ENCODE measurements around the gene CAB39L.
A peak's percentile ranks its signal among the peaks of the same experiment; 100 is the strongest.
"Not testable (repeated sequence)": the region's sequence is repeated elsewhere in the genome, so short reads cannot be mapped to it uniquely, and the experiment has no call there.

CAB39L gene

DNA sequence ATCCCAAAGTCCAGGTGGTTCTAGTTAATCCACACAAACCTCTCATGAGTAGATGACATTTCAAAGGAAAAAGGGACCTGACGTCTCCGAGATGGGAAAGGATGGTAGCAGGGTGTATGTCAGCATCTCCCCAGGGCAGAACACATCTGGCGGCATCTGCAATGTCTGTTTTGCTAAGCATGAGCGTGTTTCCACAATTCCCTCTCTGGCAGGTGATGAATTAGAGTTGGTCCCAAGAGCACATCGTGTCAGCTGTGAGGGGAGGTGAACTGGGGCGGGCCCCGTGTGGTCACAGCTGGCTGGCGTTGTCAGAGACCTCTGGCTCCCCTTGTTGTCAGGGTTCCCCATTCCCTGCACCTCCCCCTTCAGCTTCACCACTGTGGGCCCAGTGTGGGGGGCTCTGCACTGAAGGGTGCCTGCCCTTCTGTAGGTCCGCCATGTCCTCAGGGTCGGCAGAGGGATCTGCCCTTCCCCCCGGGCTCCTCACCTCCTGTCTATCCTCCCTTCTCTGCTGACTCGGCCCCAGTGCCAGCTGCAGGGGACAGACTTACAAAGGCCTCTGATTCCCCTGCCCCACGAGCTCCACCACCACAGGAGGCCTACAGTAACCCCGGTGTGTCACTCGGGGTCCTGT, 138.0 kb downstream of the CAB39L start:
- no peak for DNase-seq

DNA sequence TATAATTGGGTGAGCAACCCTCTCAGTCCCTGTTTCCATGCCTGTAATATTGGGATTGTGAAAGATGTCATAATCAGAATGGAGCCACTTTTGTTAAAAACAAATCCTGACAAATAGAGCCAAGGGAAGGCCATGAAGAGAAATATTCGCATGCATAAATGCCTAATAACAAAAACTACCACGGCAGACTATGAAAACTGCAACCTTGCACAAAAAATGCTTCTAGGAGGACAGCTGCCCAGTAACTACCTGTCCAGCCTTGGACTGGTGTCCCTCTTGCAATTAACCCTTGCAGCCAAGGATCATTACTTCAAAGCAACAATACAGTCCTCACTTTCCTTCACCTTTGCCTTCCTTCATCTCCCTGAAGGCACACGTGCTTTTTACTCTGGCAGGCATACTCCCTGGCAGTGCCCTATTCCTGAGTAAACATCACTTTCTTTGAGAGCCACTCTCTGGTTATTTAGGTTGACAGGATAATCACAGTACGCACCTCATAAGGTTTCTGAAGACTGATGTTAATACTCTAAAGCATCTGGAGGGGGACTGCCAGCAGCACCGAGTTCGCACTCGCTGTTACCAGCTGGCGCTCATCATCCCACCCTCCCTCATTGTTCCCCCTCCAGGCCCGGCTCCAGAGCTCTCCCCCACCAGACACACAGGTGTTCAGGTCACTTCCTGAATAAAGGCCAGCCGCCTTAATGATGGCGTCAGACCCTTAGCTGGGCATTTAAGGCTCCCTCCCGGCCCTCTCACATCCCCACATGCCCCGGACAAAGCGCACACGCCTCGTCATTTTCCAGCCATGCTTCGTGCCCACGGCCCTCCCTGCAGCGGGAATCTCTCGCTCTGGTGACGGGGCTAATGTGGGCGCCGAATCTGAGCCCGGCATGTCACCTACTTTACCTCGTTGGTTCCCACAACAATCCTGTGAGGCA, 138.8 kb downstream of the CAB39L start:
- no peak for DNase-seq

- DNase-seq = no peak
Observed at GRCh38 chr13:49304356-49304755, 139.5 kb downstream of the CAB39L start.

DNA sequence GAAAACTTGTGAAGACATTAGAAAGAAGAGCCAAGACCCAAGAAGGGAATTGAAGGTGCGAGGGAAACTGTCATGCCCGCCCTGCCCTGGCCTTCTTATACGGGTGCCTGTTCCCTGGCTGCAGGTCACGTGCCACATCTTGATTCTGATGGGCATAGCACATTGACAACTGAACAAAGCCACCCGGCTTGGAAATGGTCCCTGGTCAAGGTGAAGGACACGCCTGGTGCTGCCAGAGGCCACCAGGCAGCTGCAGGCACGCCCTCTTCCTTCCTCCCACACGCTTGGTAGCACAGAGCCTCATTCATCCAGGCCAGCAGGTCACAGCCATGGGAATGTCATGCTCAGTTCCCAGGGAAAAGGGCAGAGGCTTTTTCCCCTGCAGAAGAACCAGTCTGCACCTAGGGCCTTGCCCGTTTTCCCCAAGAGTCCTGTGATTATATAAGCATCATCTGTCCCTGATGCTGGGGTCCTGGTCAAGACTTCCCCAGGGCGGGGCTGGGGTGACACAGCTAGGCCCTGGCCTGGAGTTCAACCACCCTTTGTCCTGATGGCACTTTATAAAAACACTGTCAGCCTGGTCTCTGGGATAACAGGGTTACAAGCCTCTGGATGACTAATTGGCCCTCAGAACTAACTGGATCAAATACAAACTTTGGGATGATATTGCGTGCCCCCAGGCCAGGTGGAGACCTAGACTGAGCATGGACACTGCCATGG, 140.2 kb downstream of the CAB39L start:
- DNase-seq = no peak

DNA sequence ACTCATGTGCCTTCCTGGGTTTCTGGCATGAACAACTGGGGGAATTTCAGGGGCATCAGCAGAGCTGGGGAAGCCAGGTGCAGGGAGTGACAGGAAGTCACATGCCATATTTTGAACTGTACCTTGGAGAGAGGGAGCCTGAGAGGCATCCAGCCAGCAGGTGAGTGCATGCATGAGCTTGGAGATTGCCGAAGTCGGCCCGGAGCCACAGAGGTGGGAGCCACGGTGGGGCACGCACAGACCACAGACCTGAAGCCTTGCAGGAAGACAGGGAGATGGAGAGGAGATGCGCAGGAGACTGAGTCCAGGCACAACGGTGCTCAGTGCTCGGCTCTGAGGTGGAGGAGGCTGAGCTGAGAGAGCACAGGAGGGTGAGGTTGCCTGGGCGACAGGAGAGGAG, 141.0 kb downstream of the CAB39L start:
- DNase-seq = no peak

DNA sequence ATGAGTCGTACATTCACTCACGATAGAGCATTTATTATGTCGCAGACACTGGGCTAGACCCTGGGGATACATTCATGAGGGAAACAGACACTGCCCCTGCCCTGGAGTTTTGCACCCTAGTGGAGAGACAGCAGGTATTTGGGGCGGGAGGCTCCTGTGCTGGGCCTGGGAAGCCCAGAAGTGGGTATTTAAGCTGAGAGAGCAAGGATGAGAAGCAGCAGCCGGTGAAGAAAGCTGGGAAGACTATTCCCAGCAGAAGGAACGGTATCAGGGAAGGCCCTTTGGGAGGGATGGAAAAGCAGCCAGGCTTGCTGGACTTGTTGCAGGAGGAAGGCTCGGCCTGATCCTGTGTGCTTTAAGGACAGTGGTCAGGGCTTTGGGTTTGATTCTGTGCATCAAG, 141.6 kb downstream of the CAB39L start:
- DNase-seq = no peak

DNA sequence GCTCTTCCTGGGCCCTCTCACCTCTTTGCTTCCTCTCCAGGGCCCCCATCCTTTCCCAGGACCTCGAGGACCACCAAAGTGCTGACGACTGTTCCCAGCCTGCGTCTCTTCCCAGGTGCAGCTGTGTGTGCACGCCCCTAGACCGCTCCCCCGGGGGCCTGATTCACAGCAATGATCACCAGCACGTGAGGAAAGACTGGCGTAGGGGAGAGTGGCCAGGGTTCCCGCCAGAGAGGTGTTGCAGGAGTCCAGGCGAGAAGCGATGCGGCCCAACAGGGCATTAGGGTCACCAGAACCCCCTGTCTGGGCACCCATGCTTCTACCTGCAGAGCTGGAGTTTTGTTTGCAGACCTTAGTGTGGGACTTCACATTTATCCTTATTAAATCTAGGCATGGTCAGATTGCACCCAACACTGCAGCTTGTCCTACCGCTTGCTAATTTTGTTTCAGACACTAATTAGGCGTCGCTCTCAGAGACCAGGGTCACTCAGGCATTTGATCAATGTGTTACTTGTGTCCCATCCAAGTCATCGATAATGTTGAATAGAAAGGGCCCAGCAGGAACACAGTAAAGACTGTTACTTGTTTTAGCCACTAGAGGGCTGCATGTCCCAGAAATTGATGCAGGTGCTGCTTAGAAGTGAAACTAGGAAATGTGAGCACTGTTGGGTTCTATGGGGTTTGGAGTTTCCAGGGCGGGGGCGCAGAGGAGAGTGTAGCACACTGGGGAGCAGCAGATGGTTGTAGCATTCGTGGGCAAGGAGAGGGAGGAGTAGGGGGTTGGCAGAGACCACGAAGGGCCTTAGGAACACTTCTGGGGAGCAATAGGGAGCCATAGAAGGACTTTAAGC, 142.9 kb downstream of the CAB39L start:
- DNase-seq = peak; percentile 86

DNA sequence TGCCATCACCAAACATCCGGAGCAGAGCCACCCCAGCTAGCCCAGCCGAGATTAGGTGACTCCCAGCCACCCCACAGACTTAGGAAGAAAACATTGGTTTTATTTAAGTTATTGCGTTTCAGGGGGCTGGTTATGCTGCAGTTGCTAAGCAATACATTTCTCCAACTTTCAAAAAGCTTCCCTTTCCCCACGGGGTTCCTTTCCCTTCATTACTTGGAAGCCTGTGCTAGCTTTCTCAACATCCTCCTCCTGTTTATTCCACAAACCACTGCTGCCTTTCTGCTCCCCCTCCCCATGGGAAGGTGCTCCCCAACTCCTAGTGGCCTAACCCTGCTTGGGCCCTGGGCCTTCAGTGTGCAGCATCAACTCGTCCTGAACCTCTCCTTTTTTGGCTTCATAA, 143.6 kb downstream of the CAB39L start:
- DNase-seq = no peak

GRCh38 chr13:49298903-49299605, 144.8 kb downstream of the CAB39L start:
- no peak for DNase-seq

- DNase-seq = no peak
Observed at GRCh38 chr13:49298416-49298815, 145.4 kb downstream of the CAB39L start.

- DNase-seq = no peak
Observed at GRCh38 chr13:49297338-49297737, 146.5 kb downstream of the CAB39L start.

DNA sequence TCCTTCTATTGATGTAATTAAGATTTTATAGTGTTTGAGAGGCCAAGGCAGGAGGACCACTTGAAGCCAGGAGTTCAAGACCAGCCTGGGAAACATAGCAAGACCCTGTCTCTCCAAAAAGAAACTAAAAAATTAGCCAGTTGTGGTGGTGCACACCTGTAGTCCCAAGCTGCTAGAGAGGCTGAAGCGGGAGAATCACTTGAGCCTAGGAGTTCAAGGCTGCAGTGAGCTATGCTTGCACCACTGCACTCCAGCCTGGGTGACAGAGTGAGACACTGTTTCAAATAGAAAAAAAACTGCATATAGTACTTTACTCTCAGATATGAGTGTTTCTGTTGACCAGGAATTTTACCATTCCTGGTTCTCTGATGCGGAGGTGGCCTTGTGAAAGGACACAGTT, 147.2 kb downstream of the CAB39L start:
- DNase-seq = no peak

DNA sequence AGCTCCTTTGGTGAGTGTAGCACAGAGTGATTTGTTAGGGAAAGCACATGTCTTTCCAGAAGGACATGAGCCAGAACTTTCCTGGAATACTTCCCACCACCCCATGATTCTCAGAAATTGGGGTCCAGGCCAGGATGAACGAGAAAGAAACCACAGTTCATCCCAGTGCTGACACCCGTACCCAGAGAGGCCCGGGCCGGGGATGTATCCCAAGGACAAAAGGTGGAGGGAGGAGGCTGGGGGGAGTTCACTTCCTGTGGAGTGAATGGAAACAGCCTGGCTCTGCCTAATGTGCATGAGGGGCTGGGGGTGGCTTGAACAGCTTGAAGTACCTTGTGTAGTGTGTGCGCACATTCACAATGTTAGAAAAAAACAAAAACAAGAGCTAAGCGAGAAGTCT, 148.6 kb downstream of the CAB39L start:
- DNase-seq = no peak

- DNase-seq = not testable (repeated sequence)
Observed at GRCh38 chr13:49294723-49295122, 149.1 kb downstream of the CAB39L start.

GRCh38 chr13:49292742-49293486, 150.9 kb downstream of the CAB39L start:
- no peak for DNase-seq

DNA sequence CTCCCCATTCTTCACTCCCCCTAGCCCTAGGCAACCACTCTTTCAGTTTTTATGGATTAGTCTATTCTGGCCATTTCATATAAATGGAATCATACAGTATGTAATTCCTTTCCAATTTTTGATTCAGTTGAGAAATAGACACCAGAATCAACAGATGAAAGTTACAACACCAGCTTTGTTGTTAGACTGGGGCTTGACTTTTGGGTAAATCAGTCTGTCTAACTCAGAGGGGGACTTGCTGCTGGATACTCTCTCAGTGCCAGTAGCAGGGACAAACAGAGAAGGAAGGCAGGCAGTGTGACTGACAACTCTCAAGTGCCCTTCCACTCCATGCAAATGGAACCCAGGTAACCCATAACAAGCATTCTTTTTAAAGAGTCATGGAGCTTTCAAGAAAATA, 155.4 kb downstream of the CAB39L start:
- DNase-seq = no peak

DNA sequence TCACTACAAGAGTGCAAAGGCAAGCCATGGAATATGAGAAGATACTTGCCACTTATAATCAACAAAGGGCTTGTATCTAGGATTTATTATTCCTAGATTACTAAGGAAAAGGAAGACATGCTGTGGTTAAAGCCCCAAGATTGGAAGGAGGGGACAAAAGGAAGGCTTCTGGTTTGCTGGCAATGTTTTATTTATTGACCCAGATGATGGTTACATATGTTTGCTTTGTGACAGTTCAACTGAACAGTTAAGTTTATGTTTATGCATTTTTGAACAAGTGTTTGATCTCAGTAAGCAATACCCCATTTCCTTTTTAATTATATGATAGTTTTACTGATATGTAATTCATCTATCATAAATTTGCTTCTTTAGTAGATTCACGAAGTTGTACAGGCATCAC, 155.9 kb downstream of the CAB39L start:
- no peak for DNase-seq

DNA sequence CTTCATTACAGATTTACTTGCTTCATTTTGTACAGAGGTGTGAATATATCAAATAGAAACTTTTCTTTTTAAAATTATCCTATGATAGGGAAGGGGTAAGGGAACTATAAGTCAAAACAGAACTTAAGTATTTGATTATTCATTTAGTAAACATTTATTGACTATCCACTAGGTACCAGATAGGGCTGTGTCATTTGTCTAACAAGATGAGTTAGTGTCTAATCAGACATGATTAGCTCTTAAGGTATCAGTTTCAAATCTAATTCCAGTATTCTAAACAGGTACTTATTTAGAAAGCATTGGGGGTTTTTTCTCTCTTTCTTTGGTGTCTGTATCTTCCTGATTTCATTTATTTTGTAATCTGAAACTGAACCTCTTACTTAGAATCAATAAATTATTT, 164.0 kb downstream of the CAB39L start:
- DNase-seq = no peak

GRCh38 chr13:49279112-49279511, 164.8 kb downstream of the CAB39L start:
- DNase-seq = no peak

DNA sequence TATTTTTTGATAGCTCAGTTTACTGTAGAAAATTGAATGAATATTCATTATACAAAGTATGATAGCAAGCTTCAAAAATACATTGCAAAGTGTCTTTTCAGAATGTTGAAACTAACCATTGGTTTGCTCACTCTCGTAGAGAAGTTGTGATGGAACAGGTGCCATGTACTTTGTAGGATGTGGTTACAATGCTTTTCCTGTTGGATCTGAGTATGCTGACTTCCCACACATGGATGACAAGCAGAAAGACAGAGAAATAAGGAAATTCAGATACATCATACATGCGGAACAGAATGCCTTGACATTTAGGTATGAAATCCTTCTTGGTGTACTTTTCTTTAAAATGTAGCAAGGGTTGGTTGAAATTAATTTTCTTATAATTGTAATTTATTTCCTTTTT, 165.7 kb downstream of the CAB39L start:
- DNase-seq = no peak

DNA sequence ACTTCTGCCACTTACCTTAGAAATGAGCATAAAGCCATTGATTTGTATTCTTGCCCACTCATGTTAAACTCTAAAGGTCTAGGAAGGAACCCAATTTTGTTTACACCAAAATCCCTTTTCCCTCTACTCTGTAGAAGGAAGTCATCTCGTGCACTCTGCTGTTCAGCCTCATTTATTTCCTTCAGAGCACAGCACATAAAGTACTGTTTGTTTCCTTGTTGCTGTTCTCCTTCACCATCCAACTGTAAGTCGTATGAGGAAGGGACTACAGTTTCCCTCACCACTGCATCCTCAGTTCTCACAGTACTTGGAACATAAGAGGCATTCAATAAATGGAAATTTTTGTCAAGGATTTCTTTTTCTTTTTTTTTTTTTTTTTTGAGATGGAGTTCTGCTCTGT, 171.6 kb downstream of the CAB39L start:
- DNase-seq = no peak

Data from CD4-positive, alpha-beta T cell treated with Interleukin-21 for 1 hour (primary cell).